Activated naive CD4-positive, alpha-beta T cell (primary cell): ENCODE data around the gene L3MBTL1.

Experiments used
- DNase-seq, 4 experiments: peaks; one replicate each; lab custom pipeline; 2025; lab: John Stamatoyannopoulos, UW

L3MBTL1 gene

GRCh38 chr20:43535370-43536004 lies 28.0 kb downstream of the L3MBTL1 start:
- DNase-seq, result no peak

GRCh38 chr20:43536041-43536816 lies 28.7 kb downstream of the L3MBTL1 start:
- DNase-seq, result no peak

- no peak for DNase-seq
Measured at GRCh38 chr20:43536817-43537440, 29.4 kb downstream of the L3MBTL1 start.

- peak in 3 of 4 experiments; percentile 4 to 34 (median 26) for DNase-seq
Measured at GRCh38 chr20:43537921-43538877, 30.7 kb downstream of the L3MBTL1 start.

GRCh38 chr20:43538878-43539700 lies 31.6 kb downstream of the L3MBTL1 start:
- DNase-seq, result no peak

- no peak for DNase-seq
Measured at GRCh38 chr20:43539975-43540672, 32.6 kb downstream of the L3MBTL1 start.

GRCh38 chr20:43540673-43541060 lies 33.2 kb downstream of the L3MBTL1 start:
- DNase-seq, result no peak

GRCh38 chr20:43541214-43541613 lies 33.7 kb downstream of the L3MBTL1 start:
- DNase-seq, result no peak

GRCh38 chr20:43542161-43542560 lies 34.7 kb downstream of the L3MBTL1 start:
- no peak for DNase-seq

GRCh38 chr20:43542674-43543073 lies 35.2 kb downstream of the L3MBTL1 start:
- no peak for DNase-seq

- no peak for DNase-seq
Measured at GRCh38 chr20:43543138-43543537, 35.6 kb downstream of the L3MBTL1 start.

- no peak for DNase-seq
Measured at GRCh38 chr20:43544501-43544900, 37.0 kb downstream of the L3MBTL1 start.

GRCh38 chr20:43545837-43546578 lies 38.5 kb downstream of the L3MBTL1 start:
- DNase-seq, result no peak

- no peak for DNase-seq
Measured at GRCh38 chr20:43548273-43548880, 40.9 kb downstream of the L3MBTL1 start.

GRCh38 chr20:43549416-43550065 lies 42.0 kb downstream of the L3MBTL1 start:
- DNase-seq, result no peak

- no peak for DNase-seq
Measured at GRCh38 chr20:43550456-43550855, 43.0 kb downstream of the L3MBTL1 start.

GRCh38 chr20:43554369-43554768 lies 46.9 kb downstream of the L3MBTL1 start:
- DNase-seq, result no peak

- no peak for DNase-seq
Measured at GRCh38 chr20:43558412-43559146, 51.1 kb downstream of the L3MBTL1 start, which contains the start of gene SGK2. Gene SGK2, plus strand, starts transcription at chr20:43559027. Its CDS starts 7,469 bp downstream, at chr20:43566496.
